ENCODE results near the gene PTPN20. TPM values are rescaled to one million over a fixed set of nuclear protein-coding genes. Genes with fewer than 3 reads are reported as not detected.

Gene PTPN20
- total RNA-seq, 1 experiment from 2014 or later = not detected

DNA sequence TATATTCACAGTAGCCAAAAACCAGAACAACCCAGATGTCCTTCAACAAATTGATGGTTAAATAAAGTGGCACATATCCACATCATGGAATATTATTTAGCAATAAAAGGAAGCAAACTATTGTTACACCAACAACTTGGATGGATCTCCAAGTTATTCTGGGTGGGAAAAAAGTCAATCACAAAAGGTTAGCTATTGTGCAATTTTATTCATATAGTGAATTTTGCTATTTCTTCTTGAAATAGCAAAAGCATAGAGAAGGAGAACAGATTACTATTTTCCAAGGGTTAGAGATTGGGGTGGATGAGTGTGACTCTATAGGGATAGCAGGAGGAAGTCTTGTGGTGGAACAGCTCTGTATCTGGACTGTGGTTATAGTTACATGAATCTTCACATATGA lies 87.0 kb downstream of the PTPN20 start:
- DNase-seq = no peak
- POLR2A ChIA-PET = no interaction called here
- no TSS peak for BruUV-seq (replicated peaks)
- no peaks in the 10 kb centered on the region for H3K36me3 Mint-ChIP-seq (ENCODE audit: insufficient read depth, unreplicated experiment)
- H3K9me3 Mint-ChIP-seq (ENCODE audit: unreplicated experiment) = no peaks in the 10 kb centered on the region
- H3K4me1 Mint-ChIP-seq (ENCODE audit: low read depth, unreplicated experiment) = no peaks in the 10 kb centered on the region
- no peak overlapping the region for H3K4me3 Mint-ChIP-seq (ENCODE audit: unreplicated experiment)
- H3K4me1 ChIP-seq = no peaks in the 10 kb centered on the region
- no peak overlapping the region for H3K4me3 ChIP-seq (ENCODE audit: low read depth, low read length)
- CTCF ChIA-PET = no interaction called here
- TF ChIP-seq, protein P1, sequence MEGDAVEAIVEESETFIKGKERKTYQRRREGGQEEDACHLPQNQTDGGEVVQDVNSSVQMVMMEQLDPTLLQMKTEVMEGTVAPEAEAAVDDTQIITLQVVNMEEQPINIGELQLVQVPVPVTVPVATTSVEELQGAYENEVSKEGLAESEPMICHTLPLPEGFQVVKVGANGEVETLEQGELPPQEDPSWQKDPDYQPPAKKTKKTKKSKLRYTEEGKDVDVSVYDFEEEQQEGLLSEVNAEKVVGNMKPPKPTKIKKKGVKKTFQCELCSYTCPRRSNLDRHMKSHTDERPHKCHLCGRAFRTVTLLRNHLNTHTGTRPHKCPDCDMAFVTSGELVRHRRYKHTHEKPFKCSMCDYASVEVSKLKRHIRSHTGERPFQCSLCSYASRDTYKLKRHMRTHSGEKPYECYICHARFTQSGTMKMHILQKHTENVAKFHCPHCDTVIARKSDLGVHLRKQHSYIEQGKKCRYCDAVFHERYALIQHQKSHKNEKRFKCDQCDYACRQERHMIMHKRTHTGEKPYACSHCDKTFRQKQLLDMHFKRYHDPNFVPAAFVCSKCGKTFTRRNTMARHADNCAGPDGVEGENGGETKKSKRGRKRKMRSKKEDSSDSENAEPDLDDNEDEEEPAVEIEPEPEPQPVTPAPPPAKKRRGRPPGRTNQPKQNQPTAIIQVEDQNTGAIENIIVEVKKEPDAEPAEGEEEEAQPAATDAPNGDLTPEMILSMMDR (IDR thresholded peaks at IDR 0.05; ENCODE audit: insufficient read depth in 1 of 2, low read depth in 1 of 2, low read length in 1 of 2, severe bottlenecking in 1 of 2, unreplicated experiment in 1 of 2) = no peak
- no peak overlapping the region for H3K27ac Mint-ChIP-seq (ENCODE audit: unreplicated experiment)
- peaks cover 5% of the 10 kb centered on the region; the same call in 1 of the 2 replicates for H3K9me3 ChIP-seq
- H3K36me3 ChIP-seq (ENCODE audit: control insufficient read depth, insufficient read depth, low read length) = no peaks in the 10 kb centered on the region
- no peaks in the 10 kb centered on the region for H3K27me3 ChIP-seq (replicated peaks; ENCODE audit: control insufficient read depth, insufficient read depth, low read length)
- intact Hi-C loops (cut with micrococcal nuclease; ENCODE audit: unreplicated experiment) = no loop called here
- peaks cover 9% of the 10 kb centered on the region for H3K27me3 Mint-ChIP-seq (ENCODE audit: insufficient read depth, unreplicated experiment)

DNA sequence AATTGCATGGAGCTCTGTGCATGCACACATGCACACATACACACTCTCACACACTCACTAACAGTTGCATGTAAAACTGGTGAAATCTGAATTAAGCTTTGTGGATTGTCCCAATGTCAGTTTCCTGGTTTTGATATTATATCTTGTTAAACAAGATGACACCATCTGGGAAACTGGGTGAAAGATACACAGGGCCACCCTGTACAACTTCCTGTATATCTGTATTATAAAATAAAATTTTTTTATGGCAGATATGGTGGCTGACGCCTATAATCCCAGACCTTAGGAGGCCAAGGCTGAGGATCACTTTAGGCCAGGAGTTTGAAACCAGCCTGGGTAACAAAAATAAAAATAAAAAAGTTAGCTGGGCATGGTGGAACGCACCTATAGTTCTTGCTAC lies 87.4 kb downstream of the PTPN20 start:
- Histone ChIP-seq H3K9me3 (peaks cover 4% of the 10 kb centered on the region; the same call in 1 of the 2 replicates), H3K4me1 (no peaks in the 10 kb centered on the region), H3K4me3 (ENCODE audit: low read depth, low read length) (no peak overlapping the region), H3K36me3 (ENCODE audit: control insufficient read depth, insufficient read depth, low read length) (no peaks in the 10 kb centered on the region), H3K27me3 (replicated peaks; ENCODE audit: control insufficient read depth, insufficient read depth, low read length) (no peaks in the 10 kb centered on the region)
- Mint-ChIP-seq H3K4me1 (ENCODE audit: low read depth, unreplicated experiment) (no peaks in the 10 kb centered on the region), H3K27me3 (ENCODE audit: insufficient read depth, unreplicated experiment) (peaks cover 9% of the 10 kb centered on the region), H3K27ac (ENCODE audit: unreplicated experiment) (no peak overlapping the region), H3K9me3 (ENCODE audit: unreplicated experiment) (no peaks in the 10 kb centered on the region), H3K4me3 (ENCODE audit: unreplicated experiment) (no peak overlapping the region), H3K36me3 (ENCODE audit: insufficient read depth, unreplicated experiment) (no peaks in the 10 kb centered on the region)
- BruUV-seq (replicated peaks) = no TSS peak
- no peak for DNase-seq
- intact Hi-C loops (cut with micrococcal nuclease; ENCODE audit: unreplicated experiment) = no loop called here
- ChIA-PET CTCF (no interaction called here), POLR2A (no interaction called here)
- TF ChIP-seq, protein P1 (IDR thresholded peaks at IDR 0.05; ENCODE audit: insufficient read depth in 1 of 2, low read depth in 1 of 2, low read length in 1 of 2, severe bottlenecking in 1 of 2, unreplicated experiment in 1 of 2) = no peak

DNA sequence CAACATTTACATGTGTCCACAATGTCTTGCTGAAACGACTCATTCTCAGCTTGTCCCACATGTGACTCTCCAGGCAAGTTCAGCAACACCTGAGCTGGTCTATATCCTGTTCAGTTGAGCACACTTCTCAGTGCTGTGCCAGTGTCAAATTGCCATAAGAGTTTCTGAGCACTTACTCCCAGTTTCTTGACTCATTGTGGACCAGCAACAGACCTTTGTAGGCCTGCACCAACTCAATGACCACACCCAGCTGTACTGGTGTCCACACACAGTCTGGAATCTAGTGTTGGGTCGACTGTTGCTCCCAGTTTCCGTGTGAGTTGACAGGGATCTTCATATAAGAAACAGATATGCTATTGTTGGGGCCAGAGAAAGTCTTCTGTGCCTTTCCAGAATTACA lies 88.0 kb downstream of the PTPN20 start:
- Mint-ChIP-seq H3K4me3 (ENCODE audit: unreplicated experiment) (no peak overlapping the region), H3K27ac (ENCODE audit: unreplicated experiment) (no peak overlapping the region), H3K9me3 (ENCODE audit: unreplicated experiment) (no peaks in the 10 kb centered on the region), H3K4me1 (ENCODE audit: low read depth, unreplicated experiment) (no peaks in the 10 kb centered on the region), H3K27me3 (ENCODE audit: insufficient read depth, unreplicated experiment) (peaks cover 14% of the 10 kb centered on the region), H3K36me3 (ENCODE audit: insufficient read depth, unreplicated experiment) (no peaks in the 10 kb centered on the region)
- H3K9me3 ChIP-seq = no peaks in the 10 kb centered on the region
- H3K4me3 ChIP-seq (ENCODE audit: low read depth, low read length) = no peak overlapping the region
- BruUV-seq (replicated peaks) = no TSS peak
- ChIA-PET CTCF (no interaction called here), POLR2A (no interaction called here)
- H3K4me1 ChIP-seq = no peaks in the 10 kb centered on the region
- no peaks in the 10 kb centered on the region for H3K27me3 ChIP-seq (replicated peaks; ENCODE audit: control insufficient read depth, insufficient read depth, low read length)
- no peaks in the 10 kb centered on the region for H3K36me3 ChIP-seq (ENCODE audit: control insufficient read depth, insufficient read depth, low read length)
- no peak for DNase-seq
- intact Hi-C loops (cut with micrococcal nuclease; ENCODE audit: unreplicated experiment) = no loop called here
- TF ChIP-seq, protein P1 (IDR thresholded peaks at IDR 0.05; ENCODE audit: insufficient read depth in 1 of 2, low read depth in 1 of 2, low read length in 1 of 2, severe bottlenecking in 1 of 2, unreplicated experiment in 1 of 2) = no peak

All from Caco-2 (cell line).